ENCODE data around the gene SEMA3C. TPM values are rescaled to one million over a fixed set of nuclear protein-coding genes. Genes with fewer than 3 reads are reported as not detected.
A peak's percentile ranks its signal among the peaks of the same experiment; 100 is the strongest.

SEMA3C gene
- total and polyA plus RNA-seq, 8 donors, result 4.5 to 344 (median 68.7) TPM

DNA sequence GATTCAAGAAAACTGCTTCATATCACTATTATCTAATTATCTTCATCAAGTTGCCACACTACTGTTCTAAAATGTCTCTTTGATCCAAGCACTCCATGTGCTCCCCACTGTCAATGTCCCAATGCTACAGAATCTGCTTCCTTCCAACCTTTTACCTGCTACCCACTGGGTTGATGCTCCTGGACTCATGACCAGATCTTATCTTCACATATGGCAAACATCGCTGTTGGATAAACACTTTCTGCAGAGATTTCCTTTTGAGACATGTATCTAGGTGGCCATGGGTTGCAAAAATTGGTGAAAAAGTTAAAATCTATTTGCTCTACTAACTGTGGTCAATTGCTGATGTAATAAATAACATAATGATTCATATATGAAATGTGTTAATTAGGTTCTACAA, 24.5 kb upstream of the SEMA3C start:
- Histone ChIP-seq H3K27ac (peak overlapping the region in 2 of 5 donors; percentile 69 to 71), H3K36me3 (no peaks in the 10 kb centered on the region), H3K27me3 (no peaks in the 10 kb centered on the region), H3K4me3 (no peak overlapping the region), H3K9me3 (no peaks in the 10 kb centered on the region), H3K4me1 (peaks cover 8 to 32% (median 17%) of the 10 kb centered on the region in 4 donors)
- TF ChIP-seq POLR2A (IDR thresholded peaks at IDR 0.05) (no peak), CTCF (IDR thresholded peaks at IDR 0.05) (no peak), POLR2AphosphoS5 (IDR thresholded peaks at IDR 0.05) (no peak), EP300 (IDR thresholded peaks at IDR 0.05) (no peak)
- WGBS, 5 donors, result 54 to 78% (median 72%) methylated on average over 1 of the region's 1 CpG
- DNase-seq, result no peak
- intact Hi-C loops (cut with DNase I; ENCODE audit: low total_unique reads), result no loop called here

GRCh38 chr7:80942261-80943041, 23.6 kb upstream of the SEMA3C start:
- Histone ChIP-seq H3K27ac (peak overlapping the region; percentile 3 to 71 (median 43)), H3K36me3 (no peaks in the 10 kb centered on the region), H3K27me3 (no peaks in the 10 kb centered on the region), H3K9me3 (no peaks in the 10 kb centered on the region), H3K4me3 (no peak overlapping the region), H3K4me1 (peaks cover 8 to 32% (median 17%) of the 10 kb centered on the region in 4 donors)
- TF ChIP-seq POLR2AphosphoS5 (IDR thresholded peaks at IDR 0.05), result peak in 2 of 3 donors; percentile 39 to 81
- no peak for TF ChIP-seq CTCF (IDR thresholded peaks at IDR 0.05)
- intact Hi-C loops (cut with DNase I; ENCODE audit: low total_unique reads), result no loop called here
- WGBS, 5 donors, result 12 to 36% (median 20%) methylated on average over 2 of the region's 2 CpGs
- peak; percentile 31 to 73 for DNase-seq

DNA sequence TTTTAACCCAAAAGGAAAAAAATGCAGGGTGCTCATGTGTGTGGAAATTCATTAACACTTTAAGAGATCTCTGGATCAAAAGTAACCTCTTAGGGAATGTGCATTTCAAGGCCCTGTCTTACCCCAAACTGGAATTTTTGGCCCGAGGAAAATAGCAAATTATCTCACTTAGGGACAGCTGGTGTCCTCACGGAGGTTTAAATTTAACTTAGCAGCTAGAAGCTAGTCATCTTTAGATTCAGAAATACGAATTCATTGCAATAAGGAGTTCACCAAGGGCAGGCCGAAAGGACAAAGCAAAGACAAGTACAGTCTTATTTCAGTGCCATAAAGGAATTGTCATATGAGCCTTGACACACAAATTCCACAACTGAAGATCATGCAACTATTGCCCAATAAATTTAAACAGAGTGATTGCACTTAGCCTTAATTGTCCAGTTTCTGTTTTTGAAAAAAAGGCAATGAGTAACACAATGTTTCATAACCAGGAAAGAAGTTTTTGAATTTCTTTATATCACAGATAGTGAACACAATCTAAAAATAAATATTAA, 22.4 kb upstream of the SEMA3C start:
- H3K4me3 ChIP-seq, result no peak overlapping the region
- intact Hi-C loops (cut with DNase I; ENCODE audit: low total_unique reads), result no loop called here
- H3K27ac ChIP-seq, result peak overlapping the region in 4 of 5 donors; percentile 38 to 71 (median 56)
- no peaks in the 10 kb centered on the region for H3K27me3 ChIP-seq
- DNase-seq, result no peak
- no peaks in the 10 kb centered on the region for H3K36me3 ChIP-seq
- TF ChIP-seq CTCF (IDR thresholded peaks at IDR 0.05), result no peak
- peak in 2 of 3 donors; percentile 42 to 82 for TF ChIP-seq POLR2AphosphoS5 (IDR thresholded peaks at IDR 0.05)
- TF ChIP-seq POLR2A (IDR thresholded peaks at IDR 0.05), result no peak
- TF ChIP-seq EP300 (IDR thresholded peaks at IDR 0.05), result no peak
- no peaks in the 10 kb centered on the region for H3K9me3 ChIP-seq
- 68 to 78% (median 75%) methylated on average over 4 of the region's 4 CpGs for WGBS, 5 donors
- peaks cover 8 to 32% (median 17%) of the 10 kb centered on the region in 4 donors for H3K4me1 ChIP-seq

GRCh38 chr7:80940539-80941207, 21.8 kb upstream of the SEMA3C start:
- no peak overlapping the region for H3K4me3 ChIP-seq
- H3K9me3 ChIP-seq, result no peaks in the 10 kb centered on the region
- peaks cover 8 to 32% (median 17%) of the 10 kb centered on the region in 4 donors for H3K4me1 ChIP-seq
- peak overlapping the region in 4 of 5 donors; percentile 38 to 71 (median 56) for H3K27ac ChIP-seq
- H3K27me3 ChIP-seq, result no peaks in the 10 kb centered on the region
- no peak for DNase-seq
- no peaks in the 10 kb centered on the region for H3K36me3 ChIP-seq
- intact Hi-C loops (cut with DNase I; ENCODE audit: low total_unique reads), result no loop called here
- 72 to 84% (median 82%) methylated on average over 3 of the region's 3 CpGs for WGBS, 5 donors
- TF ChIP-seq CTCF (IDR thresholded peaks at IDR 0.05) (no peak), EP300 (IDR thresholded peaks at IDR 0.05) (no peak)

Measured in stomach (tissue), 9 donors.